Measurements from ENCODE around the gene MT4. TPM values are rescaled to one million over a fixed set of nuclear protein-coding genes. Genes with fewer than 3 reads are reported as not detected.

The MT4 gene
- total RNA-seq, 1 donor from 2014 or later = not detected

DNA sequence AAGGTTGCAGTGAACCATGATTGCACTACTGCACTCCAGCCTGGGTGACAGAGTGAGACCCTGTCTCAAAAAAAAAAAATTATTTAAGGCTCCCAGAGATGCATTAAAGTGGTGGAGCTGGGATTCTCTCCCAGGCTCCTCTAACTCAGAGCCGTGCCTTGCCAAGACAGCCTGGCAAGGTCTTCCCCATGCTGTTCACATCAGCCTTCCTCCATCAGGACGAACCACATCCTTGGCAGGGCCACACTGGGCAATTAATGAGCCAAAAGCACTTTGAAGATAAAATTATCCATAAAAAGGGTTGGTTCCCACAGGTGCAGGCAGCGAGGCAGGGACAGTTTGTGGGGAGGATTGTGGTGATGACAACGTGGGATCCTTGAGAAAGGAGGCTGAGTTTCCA is 25.2 kb upstream of the MT4 start:
- no peak for DNase-seq (ENCODE audit: low read depth)

DNA sequence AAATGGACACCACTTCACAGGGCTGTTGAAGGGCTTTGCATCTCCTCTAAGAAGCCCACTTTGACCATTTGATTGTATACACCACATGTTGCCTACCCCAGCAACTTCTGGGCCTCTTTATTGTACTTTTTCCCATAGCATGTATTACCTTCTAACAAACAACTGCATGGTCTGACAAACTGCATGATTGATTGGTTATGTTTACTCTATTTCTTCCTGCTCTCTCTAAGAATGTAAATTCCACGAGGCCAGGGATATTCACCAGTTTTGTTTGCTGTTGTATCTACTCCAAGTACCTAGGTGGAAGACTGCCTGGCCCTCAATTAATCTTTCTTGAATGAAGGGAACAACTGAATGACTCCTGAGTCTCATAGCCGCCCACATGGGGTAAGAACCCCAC is 22.8 kb upstream of the MT4 start:
- DNase-seq (ENCODE audit: low read depth) (no peak), FAIRE-seq (no peak)
- H3K27me3 ChIP-seq (ENCODE audit: control insufficient read depth, insufficient read depth, low read length) = no peaks in the 10 kb centered on the region
- TF ChIP-seq CTCF (IDR thresholded peaks at IDR 0.05; ENCODE audit: insufficient read depth, low read length, severe bottlenecking) = no peak
- no peak overlapping the region for H3K4me3 ChIP-seq (ENCODE audit: low read depth, low read length)
- no peaks in the 10 kb centered on the region for H3K36me3 ChIP-seq (ENCODE audit: control insufficient read depth, insufficient read depth, low read length)

More for the DNA sequence above, 25.2 kb upstream of the MT4 start:
- no peak for TF ChIP-seq CTCF (IDR thresholded peaks at IDR 0.05; ENCODE audit: insufficient read depth, low read length, severe bottlenecking)
- peaks cover 6% of the 10 kb centered on the region for H3K27me3 ChIP-seq (ENCODE audit: control insufficient read depth, insufficient read depth, low read length)
- no peak overlapping the region for H3K4me3 ChIP-seq (ENCODE audit: low read depth, low read length)
- H3K36me3 ChIP-seq (ENCODE audit: control insufficient read depth, insufficient read depth, low read length) = no peaks in the 10 kb centered on the region
- FAIRE-seq = no peak

DNA sequence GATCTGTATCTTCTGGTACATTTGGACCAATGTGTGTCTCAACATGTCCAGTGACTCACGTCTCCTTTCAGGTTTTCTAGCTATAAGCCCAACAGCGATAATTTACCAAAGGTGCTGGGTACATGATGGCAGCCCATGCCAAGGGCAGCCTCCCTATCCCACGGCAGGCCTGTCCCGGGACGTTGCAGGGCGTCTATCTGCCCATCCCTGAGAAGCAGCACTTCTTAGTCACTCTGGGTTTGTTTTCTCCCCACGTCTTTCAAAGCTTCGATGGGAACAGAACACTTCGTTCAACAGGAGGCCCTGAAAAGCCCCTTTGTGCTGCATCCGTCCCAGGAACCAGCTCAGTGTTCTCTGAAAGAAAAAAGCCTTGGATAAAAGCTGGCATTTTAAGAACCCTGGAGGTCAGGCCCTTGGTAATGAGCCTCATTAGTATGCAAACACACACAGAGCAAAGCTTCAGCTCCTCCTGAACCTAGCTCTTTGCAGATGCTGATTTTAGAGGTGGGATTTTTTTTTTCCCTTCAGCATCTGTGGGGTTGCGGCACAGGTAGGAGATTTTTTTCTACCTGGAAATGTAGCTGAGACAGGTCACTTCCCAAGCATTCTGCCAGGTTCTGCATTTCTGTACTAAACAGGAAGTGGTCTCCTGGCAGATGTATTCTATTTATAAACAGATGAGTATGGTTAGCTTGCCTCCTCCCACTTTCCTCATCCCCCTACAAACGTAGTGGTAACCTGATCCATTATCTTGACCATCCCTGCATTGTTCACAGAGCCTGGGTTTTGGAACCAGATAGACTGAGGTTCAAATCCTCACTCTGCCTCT is 17.5 kb upstream of the MT4 start:
- DNase-seq (ENCODE audit: low read depth) = peak; percentile 83
- no peak overlapping the region for H3K4me3 ChIP-seq (ENCODE audit: low read depth, low read length)
- TF ChIP-seq CTCF (IDR thresholded peaks at IDR 0.05; ENCODE audit: insufficient read depth, low read length, severe bottlenecking) = no peak
- no peaks in the 10 kb centered on the region for H3K36me3 ChIP-seq (ENCODE audit: control insufficient read depth, insufficient read depth, low read length)
- H3K27me3 ChIP-seq (ENCODE audit: control insufficient read depth, insufficient read depth, low read length) = no peaks in the 10 kb centered on the region
- no peak for FAIRE-seq

GRCh38 chr16:56547949-56548567 is 16.8 kb upstream of the MT4 start:
- TF ChIP-seq CTCF (IDR thresholded peaks at IDR 0.05; ENCODE audit: insufficient read depth, low read length, severe bottlenecking) = no peak
- Histone ChIP-seq H3K27me3 (ENCODE audit: control insufficient read depth, insufficient read depth, low read length) (no peaks in the 10 kb centered on the region), H3K4me3 (ENCODE audit: low read depth, low read length) (no peak overlapping the region), H3K36me3 (ENCODE audit: control insufficient read depth, insufficient read depth, low read length) (no peaks in the 10 kb centered on the region)
- FAIRE-seq = no peak
- no peak for DNase-seq (ENCODE audit: low read depth)

DNA sequence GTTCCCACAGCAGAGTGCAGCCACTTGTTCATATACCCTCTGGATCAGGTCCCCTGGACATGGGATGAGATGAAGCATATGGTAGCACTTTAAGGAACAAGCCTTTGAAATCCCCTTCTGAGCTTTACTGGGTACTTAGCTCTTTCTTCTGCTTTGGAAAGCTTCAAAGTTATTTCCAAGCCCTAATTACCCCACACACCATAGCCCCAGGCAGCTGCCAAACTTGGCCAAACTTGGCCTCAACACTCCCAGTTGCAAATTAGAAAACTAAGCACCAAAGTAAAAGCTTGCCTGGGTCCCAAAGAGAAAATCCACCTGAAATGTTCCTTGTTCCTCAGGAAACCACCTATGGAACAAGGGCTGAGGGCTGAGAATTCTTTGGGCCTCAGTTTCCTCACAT is 15.7 kb upstream of the MT4 start:
- no peaks in the 10 kb centered on the region for H3K36me3 ChIP-seq (ENCODE audit: control insufficient read depth, insufficient read depth, low read length)
- DNase-seq (ENCODE audit: low read depth) (no peak), FAIRE-seq (no peak)
- H3K4me3 ChIP-seq (ENCODE audit: low read depth, low read length) = no peak overlapping the region
- H3K27me3 ChIP-seq (ENCODE audit: control insufficient read depth, insufficient read depth, low read length) = no peaks in the 10 kb centered on the region
- no peak for TF ChIP-seq CTCF (IDR thresholded peaks at IDR 0.05; ENCODE audit: insufficient read depth, low read length, severe bottlenecking)

Data from bronchial epithelial cell (primary cell).